Skeletal muscle cell (primary cell): Measurements from ENCODE around the gene PTGDR.

Source experiments
- DNase-seq: peaks from one replicate; pipeline ENCODE4 v3.0.0-alpha.2; 2010; ENCODE audit warnings: low read depth
- H3K4me3 ChIP-seq: 2 replicates; pipeline ENCODE4 v1.5.1; 2011; ENCODE audit warnings: low read depth, mild to moderate bottlenecking, control low read depth, low read length, moderate library complexity

Gene PTGDR, protein sequence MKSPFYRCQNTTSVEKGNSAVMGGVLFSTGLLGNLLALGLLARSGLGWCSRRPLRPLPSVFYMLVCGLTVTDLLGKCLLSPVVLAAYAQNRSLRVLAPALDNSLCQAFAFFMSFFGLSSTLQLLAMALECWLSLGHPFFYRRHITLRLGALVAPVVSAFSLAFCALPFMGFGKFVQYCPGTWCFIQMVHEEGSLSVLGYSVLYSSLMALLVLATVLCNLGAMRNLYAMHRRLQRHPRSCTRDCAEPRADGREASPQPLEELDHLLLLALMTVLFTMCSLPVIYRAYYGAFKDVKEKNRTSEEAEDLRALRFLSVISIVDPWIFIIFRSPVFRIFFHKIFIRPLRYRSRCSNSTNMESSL

GRCh38 chr14:52267501-52268278 lies at the start of gene PTGDR:
TSS of gene PTGDR (plus strand) at chr14:52267698. CDS start at chr14:52267815, 117 bp downstream.
- DNase-seq, result no peak
- peak within 1 kb of the TSS; percentile 43 for H3K4me3 ChIP-seq

- no peak for DNase-seq
- H3K4me3 ChIP-seq, result no peak overlapping the region
Observed at GRCh38 chr14:52219488-52220084, 47.9 kb upstream of the PTGDR start.

- no peak for DNase-seq
- no peak overlapping the region for H3K4me3 ChIP-seq
Observed at GRCh38 chr14:52220924-52221811, 46.3 kb upstream of the PTGDR start.

DNA sequence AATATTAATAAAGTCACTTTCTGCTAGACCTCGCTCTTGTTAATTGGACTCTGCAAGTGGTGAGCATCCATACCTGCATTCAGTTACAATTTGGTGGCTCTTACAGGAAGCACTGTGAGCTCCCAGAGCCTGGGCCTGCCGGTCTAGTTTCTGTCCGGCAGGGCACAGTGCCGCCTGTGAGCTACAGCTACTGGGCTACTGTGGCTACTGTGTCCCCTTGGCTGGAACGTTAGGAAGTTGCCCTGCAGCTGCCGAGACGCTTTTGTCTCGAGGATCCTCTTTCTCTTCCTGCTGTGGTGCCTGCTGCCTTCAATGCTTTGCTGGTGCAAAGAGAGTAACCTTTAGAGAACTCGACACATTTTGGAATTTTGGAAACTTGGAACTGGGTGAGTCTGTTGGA lies 44.6 kb upstream of the PTGDR start:
- DNase-seq, result no peak
- H3K4me3 ChIP-seq, result no peak overlapping the region

DNA sequence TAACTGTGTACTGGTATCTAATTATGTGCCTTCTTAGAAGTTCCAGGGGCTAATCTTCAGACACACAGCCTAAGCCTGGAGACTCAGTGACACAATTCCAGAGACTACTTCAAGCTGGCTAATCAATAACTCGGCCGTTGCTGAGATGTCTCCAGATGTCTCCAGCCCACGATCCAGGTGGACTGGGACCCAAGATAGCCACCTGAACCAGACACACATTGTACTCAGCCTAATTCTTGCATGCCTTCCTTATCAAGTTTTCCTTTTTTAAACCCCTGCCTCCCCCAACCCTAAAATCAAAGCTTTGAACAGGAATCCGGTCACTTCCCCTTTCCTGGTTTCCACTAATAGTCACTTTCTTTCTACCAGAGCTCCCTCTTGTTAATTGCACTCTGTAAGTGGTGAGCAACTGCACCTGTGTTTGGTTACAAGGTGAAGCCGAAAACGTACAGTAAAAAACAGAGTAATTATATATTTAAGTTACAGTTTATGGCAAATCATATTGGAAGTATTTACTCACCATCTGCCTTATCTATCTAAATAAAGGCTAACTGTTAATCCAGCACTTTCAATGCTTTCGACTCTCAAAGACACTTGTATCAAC lies 39.8 kb upstream of the PTGDR start:
- no peak for DNase-seq
- H3K4me3 ChIP-seq, result no peak overlapping the region

GRCh38 chr14:52233693-52234092 lies 33.8 kb upstream of the PTGDR start:
- no peak for DNase-seq
- no peak overlapping the region for H3K4me3 ChIP-seq

GRCh38 chr14:52235434-52235833 lies 32.1 kb upstream of the PTGDR start:
- DNase-seq, result no peak
- no peak overlapping the region for H3K4me3 ChIP-seq

DNA sequence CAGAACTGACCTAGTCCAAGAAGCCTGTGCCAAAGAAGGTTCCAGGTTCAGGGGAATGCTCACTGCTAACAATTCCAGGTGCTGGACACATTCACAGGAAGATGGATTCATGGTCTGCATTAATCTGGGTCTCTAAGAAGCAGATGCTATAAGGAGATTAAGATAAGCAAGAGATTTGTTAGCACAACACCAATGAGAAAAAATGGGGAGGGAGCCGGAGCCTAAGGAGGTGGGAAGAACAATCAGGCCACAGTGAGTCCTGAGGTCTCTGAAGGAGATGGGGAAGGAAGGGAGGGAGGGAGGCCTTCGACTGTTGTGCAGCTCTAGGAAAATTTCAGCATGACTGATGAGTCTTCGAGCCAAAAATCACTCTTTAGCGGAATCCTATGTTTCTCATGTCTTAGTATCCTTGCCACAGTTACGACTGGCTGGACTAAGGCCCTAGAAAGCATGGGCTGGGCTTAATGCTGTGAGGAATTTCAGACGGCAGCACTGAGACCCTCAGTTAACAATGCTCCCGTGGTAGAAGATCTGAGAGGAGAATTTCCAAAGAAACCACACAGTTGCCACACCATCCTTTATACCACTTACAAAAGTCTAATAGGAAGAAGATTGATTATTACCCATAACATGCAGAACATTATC lies 31.5 kb upstream of the PTGDR start:
- no peak overlapping the region for H3K4me3 ChIP-seq
- DNase-seq, result no peak

DNA sequence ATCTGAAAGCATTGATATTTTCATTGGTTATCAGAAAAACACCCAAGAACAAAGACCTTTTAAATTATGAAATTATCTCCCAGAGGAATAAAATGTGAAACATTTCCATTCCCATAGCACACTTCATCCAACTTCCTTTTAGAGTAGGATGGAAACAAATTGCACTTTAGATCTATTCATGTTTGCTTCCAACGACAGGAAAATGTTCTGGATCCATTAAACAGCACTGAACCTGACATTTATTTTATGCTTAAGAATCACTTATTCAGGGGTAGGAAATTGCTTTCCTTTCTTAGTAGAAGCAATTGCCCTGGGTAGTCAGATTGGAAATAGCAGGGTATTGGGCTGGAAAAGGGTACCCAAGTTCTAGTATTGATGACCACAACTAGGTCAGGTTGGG lies 28.8 kb upstream of the PTGDR start:
- DNase-seq, result no peak
- no peak overlapping the region for H3K4me3 ChIP-seq

DNA sequence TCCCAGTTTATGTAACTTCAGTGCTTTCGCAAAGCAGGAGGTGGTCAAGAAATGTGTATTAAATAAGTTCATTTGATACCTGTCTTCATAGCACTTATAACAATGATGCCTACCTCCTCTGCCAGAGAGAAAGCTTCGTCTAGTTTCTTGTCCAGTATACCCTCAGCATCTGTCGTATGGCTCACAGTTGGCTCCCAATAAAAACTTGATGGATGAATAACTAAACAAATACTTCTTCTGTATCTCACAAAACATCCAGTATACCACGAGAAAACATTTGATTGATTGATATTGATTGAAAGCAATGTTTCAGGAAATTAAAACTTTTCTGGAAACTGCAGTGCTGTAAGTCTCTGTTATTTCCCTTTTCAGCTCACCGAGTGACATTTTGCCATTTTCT lies 26.9 kb upstream of the PTGDR start:
- no peak for DNase-seq
- peak overlapping the region; percentile 18 for H3K4me3 ChIP-seq

DNA sequence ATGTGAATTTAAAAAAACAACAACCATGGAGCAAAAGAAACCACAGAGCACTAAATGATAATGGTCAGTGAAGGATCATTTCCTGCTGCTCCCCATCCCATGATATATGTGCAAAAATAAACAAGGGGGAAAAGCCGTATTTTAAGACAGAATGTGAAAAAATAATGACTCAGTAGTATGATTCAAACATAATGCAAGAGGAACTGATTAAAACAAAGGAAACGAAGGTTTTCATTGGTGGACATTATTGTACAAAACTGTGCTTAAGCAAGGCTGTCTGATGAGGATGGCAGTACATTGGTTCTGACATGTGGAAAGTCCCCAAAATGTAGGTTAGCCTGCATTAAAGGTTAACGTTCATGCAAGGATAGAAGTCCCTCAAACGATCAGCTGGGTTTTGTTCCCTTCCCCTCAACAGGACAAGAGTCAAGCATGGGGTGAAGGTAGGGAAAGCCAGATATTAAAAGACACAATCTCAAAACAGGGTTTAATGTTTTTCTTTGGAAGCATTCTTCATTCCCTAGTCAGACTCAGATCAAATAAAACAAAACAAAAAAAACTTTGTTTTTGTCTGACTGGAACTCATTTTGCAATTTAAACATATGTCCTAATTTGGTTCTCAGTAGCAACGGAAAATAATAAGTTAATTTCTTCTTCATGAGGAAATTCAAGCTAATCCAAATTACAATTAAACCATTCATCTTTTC lies 26.3 kb upstream of the PTGDR start:
- H3K4me3 ChIP-seq, result peak overlapping the region; percentile 18
- DNase-seq, result peak; percentile 85

- no peak for DNase-seq
- no peak overlapping the region for H3K4me3 ChIP-seq
Observed at GRCh38 chr14:52244328-52244727, 23.2 kb upstream of the PTGDR start.

GRCh38 chr14:52244997-52245396 lies 22.5 kb upstream of the PTGDR start:
- no peak for DNase-seq
- no peak overlapping the region for H3K4me3 ChIP-seq

- no peak overlapping the region for H3K4me3 ChIP-seq
Observed at GRCh38 chr14:52248057-52248456, 19.4 kb upstream of the PTGDR start.

GRCh38 chr14:52251724-52252123 lies 15.8 kb upstream of the PTGDR start:
- H3K4me3 ChIP-seq, result no peak overlapping the region

More at GRCh38 chr14:52248057-52248456, 19.4 kb upstream of the PTGDR start:
- DNase-seq, result no peak

GRCh38 chr14:52253503-52253902 lies 14.0 kb upstream of the PTGDR start:
- H3K4me3 ChIP-seq, result no peak overlapping the region
- DNase-seq, result no peak

More at GRCh38 chr14:52251724-52252123, 15.8 kb upstream of the PTGDR start:
- no peak for DNase-seq

GRCh38 chr14:52254086-52254485 lies 13.4 kb upstream of the PTGDR start:
- DNase-seq, result no peak
- no peak overlapping the region for H3K4me3 ChIP-seq

DNA sequence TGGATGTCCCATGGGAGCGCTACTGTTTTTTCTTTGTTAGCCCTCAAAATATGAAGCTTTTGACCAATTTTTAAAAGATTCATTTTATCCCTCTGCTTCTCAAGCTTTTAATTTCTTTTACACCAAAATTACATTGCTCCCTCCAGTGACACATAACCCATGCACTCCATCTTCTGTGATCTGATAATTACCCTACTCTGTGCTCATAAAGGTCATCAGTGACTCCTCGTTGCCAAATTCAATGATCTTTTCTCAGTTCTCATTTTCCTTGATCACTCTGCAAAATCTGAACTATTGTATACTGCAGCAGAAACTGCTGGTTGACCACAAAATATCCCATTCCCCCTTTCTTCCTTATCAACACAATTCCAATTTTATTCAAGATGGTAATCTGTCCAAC lies 8.7 kb upstream of the PTGDR start:
- DNase-seq, result no peak
- H3K4me3 ChIP-seq, result no peak overlapping the region
